T-cell (primary cell): ENCODE measurements around the gene AOC2. TPM values are rescaled to one million over a fixed set of nuclear protein-coding genes. Genes with fewer than 3 reads are reported as not detected.
"Not testable (repeated sequence)": the region's sequence is repeated elsewhere in the genome, so short reads cannot be mapped to it uniquely, and the experiment has no call there.

ENCODE experiments used
- ATAC-seq, 4 experiments: fragments of 200-7000 bp in 3 of 4; fragments of 150-1000 bp in 1 of 4; cut with Tn5 transposase; replicated peaks in 1 of 4; 1 replicate in 3 of 4; 2 replicates in 1 of 4; pipeline ENCODE4 v1.10.0; 2021; ENCODE audit warnings: moderate library complexity in 3 of 4, mild to moderate bottlenecking in 2 of 4, moderate number of reproducible peaks in 1 of 4
- CTCF ChIA-PET, 2 donors: fragments of 300-600 bp; sonication (Branson Sonifier 250); formaldehyde crosslinking; loops; one replicate each; lab custom pipeline; 2022; ENCODE audit warnings: antibody characterized with exemption in 2 of 2; lab: Charles Lee
- POLR2A ChIA-PET, 2 donors: fragments of 300-600 bp; sonication (Branson Sonifier 250); formaldehyde crosslinking; loops; one replicate each; lab custom pipeline; 2022; ENCODE audit warnings: antibody characterized with exemption in 2 of 2; lab: Charles Lee
- DNase-seq, 35 experiments: peaks; one replicate each; pipeline versions ENCODE4 v3.0.0 to v3.0.0-alpha.2; 2013 to 2023
- H3K27ac ChIP-seq: one replicate; pipeline ENCODE4 v1.5.1; 2013; ENCODE audit warnings: low read length
- H3K27me3 ChIP-seq, 2 experiments: replicated peaks in 1 of 2; 1 replicate in 1 of 2; 2 replicates in 1 of 2; pipeline versions ENCODE4 v1.6.1 to v1.7.0; 2013; ENCODE audit warnings: low read length in 1 of 2, mixed read lengths in 1 of 2; ENCODE audit not compliant: control insufficient read depth in 2 of 2, insufficient read depth in 2 of 2; ENCODE audit errors: extremely low read depth in 1 of 2
- H3K36me3 ChIP-seq, 2 donors: 1 replicate in 1 of 2; 2 replicates in 1 of 2; pipeline versions ENCODE4 v1.6.1 to v1.7.0; 2013; ENCODE audit warnings: low read length in 1 of 2; ENCODE audit not compliant: control insufficient read depth in 2 of 2, insufficient read depth in 1 of 2; ENCODE audit errors: extremely low read depth in 1 of 2
- H3K4me1 ChIP-seq, 2 experiments: 1 replicate in 1 of 2; 2 replicates in 1 of 2; pipeline versions ENCODE4 v1.6.1 to v1.7.0; 2013; ENCODE audit warnings: low read length in 2 of 2, mixed read lengths in 1 of 2; ENCODE audit not compliant: insufficient read depth in 2 of 2, control insufficient read depth in 1 of 2; ENCODE audit errors: extremely low read depth in 1 of 2
- H3K4me3 ChIP-seq, 2 donors: 1 replicate in 1 of 2; 2 replicates in 1 of 2; pipeline versions ENCODE4 v1.5.1 to v1.7.0; 2013; ENCODE audit warnings: mild to moderate bottlenecking in 2 of 2, low read length in 1 of 2, moderate library complexity in 1 of 2; ENCODE audit not compliant: control insufficient read depth in 1 of 2; ENCODE audit errors: extremely low read depth in 1 of 2
- H3K9me3 ChIP-seq: 2 replicates; pipeline ENCODE4 v1.7.0; 2013
- H3K27ac Mint-ChIP-seq, 2 donors: one replicate each; pipeline ENCODE4 v1.8.0; 2020 to 2021; ENCODE audit warnings: mild to moderate bottlenecking in 2 of 2, mixed read lengths in 2 of 2
- H3K27me3 Mint-ChIP-seq, 2 donors: one replicate each; pipeline ENCODE4 v1.8.0; 2021 to 2022; ENCODE audit warnings: mixed read lengths in 2 of 2
- H3K36me3 Mint-ChIP-seq: one replicate; pipeline ENCODE4 v1.8.0; 2021; ENCODE audit warnings: mixed read lengths
- H3K4me1 Mint-ChIP-seq, 3 donors: one replicate each; pipeline ENCODE4 v1.8.0; 2020 to 2022; ENCODE audit warnings: mixed read lengths in 3 of 3, mild to moderate bottlenecking in 1 of 3
- H3K4me3 Mint-ChIP-seq, 3 donors: one replicate each; pipeline ENCODE4 v1.8.0; 2020 to 2022; ENCODE audit warnings: mild to moderate bottlenecking in 3 of 3, mixed read lengths in 3 of 3, moderate library complexity in 3 of 3
- H3K9me3 Mint-ChIP-seq, 3 donors: one replicate each; pipeline ENCODE4 v1.8.0; 2020 to 2022; ENCODE audit warnings: mixed read lengths in 3 of 3
- WGBS: methylation state at CpG from one replicate; pipeline ENCODE4 v1.1.5; 2013; ENCODE audit warnings: missing lambda C conversion rate; ENCODE audit not compliant: insufficient coverage; 5-methylcytosine and 5-hydroxymethylcytosine counted together
- total RNA-seq, 35 experiments: library from RNA in 6 of 35; stranded (reverse) in 6 of 35; fragments of 120-200 nt in 1 of 35; gene quantifications; one replicate each; pipeline versions ENCODE4 v1.2.1 to v1.2.4 and lab custom pipeline; 2013 to 2026

The AOC2 gene
- total RNA-seq, 5 donors from 2014 or later (not counting 1 experiment from before 2014, with no cell fraction given): 2.2 to 3.7 (median 3.2) TPM

DNA sequence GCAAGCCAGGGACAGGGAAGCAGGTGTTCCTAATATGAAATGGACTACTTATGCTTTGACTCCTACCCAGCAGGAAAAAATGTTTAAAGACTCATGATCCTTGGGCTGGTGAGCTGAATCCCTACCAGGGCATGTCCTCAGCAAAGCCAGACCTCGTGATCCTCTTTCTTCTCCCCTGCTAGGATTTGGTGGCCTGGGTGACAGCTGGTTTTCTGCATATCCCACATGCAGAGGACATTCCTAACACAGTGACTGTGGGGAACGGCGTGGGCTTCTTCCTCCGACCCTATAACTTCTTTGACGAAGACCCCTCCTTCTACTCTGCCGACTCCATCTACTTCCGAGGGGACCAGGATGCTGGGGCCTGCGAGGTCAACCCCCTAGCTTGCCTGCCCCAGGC, 11.7 kb downstream of the AOC2 start:
- H3K4me1 ChIP-seq, CTCF ChIA-PET, H3K4me3 ChIP-seq, H3K36me3 Mint-ChIP-seq, H3K36me3 ChIP-seq, DNase-seq, H3K9me3 ChIP-seq, ATAC-seq, H3K9me3 Mint-ChIP-seq, POLR2A ChIA-PET, H3K27ac ChIP-seq, H3K4me1 Mint-ChIP-seq, H3K27ac Mint-ChIP-seq, H3K4me3 Mint-ChIP-seq: not testable (repeated sequence)
- H3K27me3 ChIP-seq: peaks cover 0 to 37% of the 10 kb centered on the region in 2 experiments
- peaks cover 0 to 13% of the 10 kb centered on the region in 2 donors for H3K27me3 Mint-ChIP-seq
- no CpG with 5 or more reads among the region's 8 CpGs for WGBS

DNA sequence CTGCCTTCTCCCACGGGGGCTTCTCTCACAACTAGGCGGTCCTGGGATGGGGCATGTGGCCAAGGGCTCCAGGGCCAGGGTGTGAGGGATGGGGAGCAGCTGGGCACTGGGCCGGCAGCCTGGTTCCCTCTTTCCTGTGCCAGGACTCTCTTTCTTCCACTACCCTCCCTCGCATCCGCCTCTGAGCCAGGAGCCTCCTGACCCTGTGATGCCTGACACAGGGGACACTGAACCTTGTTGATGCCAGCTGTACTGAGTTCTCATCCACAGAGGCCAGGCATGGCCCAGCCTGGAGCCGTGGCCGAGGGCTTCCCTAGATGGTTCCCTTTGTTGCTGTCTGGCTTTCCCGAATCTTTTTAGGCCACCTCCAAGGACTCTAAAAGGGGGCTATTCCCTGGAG, 12.1 kb downstream of the AOC2 start:
- H3K9me3 ChIP-seq, H3K4me3 Mint-ChIP-seq, H3K4me3 ChIP-seq, POLR2A ChIA-PET, H3K36me3 Mint-ChIP-seq, H3K4me1 ChIP-seq, H3K36me3 ChIP-seq, CTCF ChIA-PET, H3K27ac Mint-ChIP-seq, ATAC-seq, DNase-seq, H3K9me3 Mint-ChIP-seq, H3K27ac ChIP-seq, H3K4me1 Mint-ChIP-seq: not testable (repeated sequence)
- 84% methylated on average over 6 of the region's 8 CpGs for WGBS
- peaks cover 0 to 38% of the 10 kb centered on the region in 2 experiments for H3K27me3 ChIP-seq
- H3K27me3 Mint-ChIP-seq: peaks cover 0 to 13% of the 10 kb centered on the region in 2 donors

DNA sequence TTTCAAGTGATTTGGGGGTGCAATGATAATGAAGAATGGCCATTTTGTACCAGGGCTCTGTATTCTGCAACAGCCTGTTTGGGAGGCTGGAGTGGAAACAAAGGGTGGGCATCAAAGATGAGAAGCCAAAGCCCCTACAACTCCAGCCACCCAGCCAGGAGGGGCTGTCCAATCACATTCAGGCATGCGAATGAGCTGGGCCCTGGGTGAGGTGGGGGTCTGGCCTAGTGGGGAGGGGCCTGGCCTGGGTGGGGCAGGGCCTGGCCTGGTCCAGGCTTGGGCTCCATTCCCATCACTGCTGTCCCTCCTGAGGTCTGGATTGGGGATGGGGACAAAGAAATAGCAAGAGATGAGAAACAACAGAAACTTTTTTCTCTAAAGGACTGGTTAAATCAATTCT, 13.0 kb downstream of the AOC2 start:
- Mint-ChIP-seq H3K4me3 (no peak overlapping the region), H3K36me3 (no peaks in the 10 kb centered on the region), H3K27ac (no peak overlapping the region), H3K27me3 (peaks cover 0 to 13% of the 10 kb centered on the region in 2 donors), H3K4me1 (no peaks in the 10 kb centered on the region), H3K9me3 (no peaks in the 10 kb centered on the region)
- Histone ChIP-seq H3K4me3 (no peak overlapping the region), H3K27ac (no peak overlapping the region), H3K9me3 (no peaks in the 10 kb centered on the region), H3K4me1 (no peaks in the 10 kb centered on the region), H3K36me3 (no peaks in the 10 kb centered on the region), H3K27me3 (peaks cover 0 to 36% of the 10 kb centered on the region in 2 experiments)
- no peak for DNase-seq
- ATAC-seq: no peak
- WGBS: no CpG with 5 or more reads among the region's 1 CpG
- ChIA-PET POLR2A (no interaction called here), CTCF (interaction anchor here in 1 of 2 donors (0.6 kb wide), 1 partner anchor 125 kb away, joined by 4 read pairs; no protein-coding TSS in a partner anchor)

DNA sequence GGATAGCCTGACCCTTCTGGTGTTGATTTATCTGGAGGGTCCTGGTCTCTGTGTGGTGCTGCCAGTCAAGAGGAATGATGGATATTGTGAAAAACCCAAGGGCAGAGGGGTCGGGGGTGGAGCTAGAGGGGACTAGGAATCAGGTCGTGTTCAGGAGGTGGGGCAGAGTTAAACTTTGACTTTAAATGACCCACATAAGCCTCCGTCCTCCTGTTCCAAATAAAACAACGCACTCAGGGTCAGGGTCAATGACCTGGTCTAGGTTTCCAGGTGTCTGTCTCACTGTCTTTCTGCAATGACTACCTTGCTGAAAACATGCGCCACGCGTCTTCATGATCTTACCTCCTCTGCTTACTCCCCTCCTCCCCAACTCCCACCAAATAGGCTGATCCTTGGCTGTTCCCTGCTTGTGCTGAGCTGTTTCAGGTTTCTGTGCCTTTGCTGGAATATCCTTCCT, 21.3 kb downstream of the AOC2 start:
- H3K4me1 Mint-ChIP-seq: no peaks in the 10 kb centered on the region
- WGBS: 86% methylated on average over 6 of the region's 7 CpGs
- ChIA-PET CTCF (no interaction called here), POLR2A (no interaction called here)
- Histone ChIP-seq H3K4me3 (no peak overlapping the region), H3K27me3 (peaks cover 0 to 28% of the 10 kb centered on the region in 2 experiments), H3K9me3 (no peaks in the 10 kb centered on the region), H3K4me1 (no peaks in the 10 kb centered on the region), H3K36me3 (no peaks in the 10 kb centered on the region), H3K27ac (no peak overlapping the region)
- H3K36me3 Mint-ChIP-seq: no peaks in the 10 kb centered on the region
- H3K4me3 Mint-ChIP-seq: no peak overlapping the region
- peaks cover 0 to 4% (median 0%) of the 10 kb centered on the region in 3 donors for H3K9me3 Mint-ChIP-seq
- H3K27ac Mint-ChIP-seq: no peak overlapping the region
- H3K27me3 Mint-ChIP-seq: peaks cover 15 to 27% of the 10 kb centered on the region in 2 donors
- ATAC-seq (no peak), DNase-seq (no peak)

DNA sequence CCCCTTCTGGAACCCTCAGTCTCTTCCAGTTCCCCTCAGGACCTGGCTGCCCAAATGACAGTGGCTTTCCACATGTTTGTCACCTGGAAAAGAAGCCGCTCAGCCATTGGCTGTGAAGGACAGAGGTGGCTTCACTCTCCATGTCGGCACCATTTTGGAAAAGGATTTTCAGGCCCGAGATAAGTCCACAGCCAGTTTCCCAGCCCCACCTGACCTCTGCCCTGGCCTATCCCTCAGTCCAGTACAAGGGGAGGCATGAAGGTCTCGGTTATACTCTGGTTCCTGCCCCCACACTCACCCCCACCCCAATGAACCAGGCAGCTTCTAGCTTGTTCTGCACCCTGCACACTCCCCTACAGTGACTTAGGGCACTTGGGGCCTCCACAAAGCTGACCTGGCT, 21.8 kb downstream of the AOC2 start:
- H3K36me3 ChIP-seq: no peaks in the 10 kb centered on the region
- Mint-ChIP-seq H3K27ac (no peak overlapping the region), H3K4me1 (no peaks in the 10 kb centered on the region), H3K27me3 (peaks cover 15 to 27% of the 10 kb centered on the region in 2 donors), H3K9me3 (peaks cover 0 to 5% (median 0%) of the 10 kb centered on the region in 3 donors), H3K36me3 (no peaks in the 10 kb centered on the region), H3K4me3 (no peak overlapping the region)
- H3K4me1 ChIP-seq: no peaks in the 10 kb centered on the region
- H3K27me3 ChIP-seq: peaks cover 0 to 30% of the 10 kb centered on the region in 2 experiments
- ChIA-PET CTCF (no interaction called here), POLR2A (no interaction called here)
- no peak for DNase-seq
- H3K9me3 ChIP-seq: no peaks in the 10 kb centered on the region
- H3K4me3 ChIP-seq: no peak overlapping the region
- ATAC-seq: no peak
- H3K27ac ChIP-seq: no peak overlapping the region
- WGBS: 65% methylated on average over 3 of the region's 4 CpGs

DNA sequence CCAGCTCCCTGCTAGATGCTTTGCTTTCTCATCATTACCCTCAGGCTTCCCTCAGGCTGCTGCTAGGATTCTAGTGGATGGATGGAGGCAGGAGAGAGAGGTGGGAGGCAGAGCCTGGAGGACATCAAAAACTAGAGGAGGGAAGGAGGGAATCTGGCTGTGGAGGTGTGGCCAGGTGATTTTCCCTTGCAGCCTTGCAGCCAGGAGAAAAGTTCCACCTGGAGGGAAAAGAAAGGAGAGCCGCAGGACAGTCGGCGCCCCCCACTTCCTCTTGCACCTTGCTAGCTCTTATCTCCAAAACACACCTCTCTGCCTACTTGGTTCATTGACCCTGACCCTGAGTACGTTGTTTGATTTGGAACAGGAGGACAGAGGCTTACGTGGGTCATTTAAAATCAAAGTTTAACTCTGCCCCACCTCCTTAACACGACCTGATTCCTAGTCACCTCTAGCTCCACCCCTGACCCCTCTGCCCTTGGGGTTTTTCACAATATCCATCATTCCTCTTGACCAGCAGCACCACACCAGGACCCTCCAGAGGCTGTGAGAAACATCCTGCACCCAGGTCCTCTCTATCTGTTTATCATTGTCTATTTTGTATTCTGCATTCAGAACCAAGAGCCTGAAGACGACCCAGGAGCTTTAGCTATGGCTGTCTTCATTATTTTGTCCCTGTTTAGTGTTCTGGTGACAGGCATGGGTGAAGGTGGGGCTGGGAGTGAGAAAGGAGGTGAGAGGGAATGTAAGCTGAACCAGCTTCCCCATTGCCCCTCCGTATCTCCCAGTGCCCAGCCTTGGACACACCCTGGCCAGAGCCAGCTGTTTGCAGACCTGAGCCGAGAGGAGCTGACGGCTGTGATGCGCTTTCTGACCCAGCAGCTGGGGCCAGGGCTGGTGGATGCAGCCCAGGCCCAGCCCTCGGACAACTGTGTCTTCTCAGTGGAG, 22.5 kb downstream of the AOC2 start:
- H3K27me3 Mint-ChIP-seq: peaks cover 19 to 27% of the 10 kb centered on the region in 2 donors
- CTCF ChIA-PET: no interaction called here

More for the DNA sequence above, 22.5 kb downstream of the AOC2 start:
- no peaks in the 10 kb centered on the region for H3K9me3 ChIP-seq
- Mint-ChIP-seq H3K27ac (no peak overlapping the region), H3K4me3 (no peak overlapping the region), H3K4me1 (no peaks in the 10 kb centered on the region), H3K36me3 (no peaks in the 10 kb centered on the region), H3K9me3 (peaks cover 0 to 5% (median 0%) of the 10 kb centered on the region in 3 donors)
- POLR2A ChIA-PET: no interaction called here
- WGBS: 29% methylated on average over 1 of the region's 12 CpGs
- no peak for ATAC-seq
- peaks cover 0 to 31% of the 10 kb centered on the region in 2 experiments for H3K27me3 ChIP-seq
- DNase-seq: no peak
- H3K4me3 ChIP-seq: no peak overlapping the region
- H3K36me3 ChIP-seq: no peaks in the 10 kb centered on the region
- H3K4me1 ChIP-seq: no peaks in the 10 kb centered on the region
- H3K27ac ChIP-seq: no peak overlapping the region
